Testis (tissue), 3 donors: ENCODE results near the gene TNNI2. TPM values are rescaled to one million over a fixed set of nuclear protein-coding genes. Genes with fewer than 3 reads are reported as not detected.

ENCODE experiments used
- DNase-seq: peaks from one replicate; pipeline ENCODE4 v3.0.0-alpha.2; 2019
- H3K27ac ChIP-seq, 2 donors: fragments of 200-600 bp; sonication (generic); one replicate each; pipeline ENCODE4 v1.5.1; 2019
- H3K27me3 ChIP-seq: fragments of 200-600 bp; sonication (generic); one replicate; pipeline ENCODE4 v1.5.1; 2019
- H3K36me3 ChIP-seq: fragments of 200-600 bp; sonication (generic); one replicate; pipeline ENCODE4 v1.5.1; 2017; ENCODE audit warnings: low read depth; ENCODE audit errors: missing control alignments
- H3K4me1 ChIP-seq: fragments of 200-600 bp; sonication (generic); one replicate; pipeline ENCODE4 v1.5.1; 2019
- H3K4me3 ChIP-seq, 2 donors: fragments of 200-600 bp; sonication (generic); one replicate each; pipeline ENCODE4 v1.5.1; 2017 to 2019
- H3K9me3 ChIP-seq: fragments of 200-600 bp; sonication (generic); one replicate; pipeline ENCODE4 v1.5.1; 2017
- POLR2A ChIP-seq: fragments of 450-650 bp; IDR thresholded peaks from one replicate; pipeline ENCODE4 v1.6.1; 2017; ENCODE audit warnings: antibody characterized with exemption, mild to moderate bottlenecking, moderate library complexity
- WGBS, 2 donors: methylation state at CpG; one replicate each; pipeline ENCODE4 v1.1.5; 2018; 5-methylcytosine and 5-hydroxymethylcytosine counted together
- intact Hi-C: fragments of 100-400 bp; cut with DNase I; formaldehyde crosslinking; loops from one replicate; pipeline ENCODE4 v1.15.1; 2023; ENCODE audit warnings: low total_unique reads
- polyA plus RNA-seq: library from polyadenylated mRNA; stranded (reverse); fragments of 350-450 nt; fragmentation: Illumina TruSeq; extraction: RNeasy Lipid Tissue Mini Kit (QIAGEN cat#74804); gene quantifications from one replicate; pipeline ENCODE4 v1.2.3, GENCODE V29; 2014; ENCODE audit warnings: low read depth, low replicate concordance; ENCODE audit not compliant: insufficient read depth
- total RNA-seq, 2 donors: library from RNA; depleted of rRNA; stranded (reverse); fragments of >200 nt; gene quantifications; one replicate each; pipeline ENCODE4 v1.2.3, GENCODE V29; 2016
- TF ChIP-seq, protein P1 (sequence below), 3 experiments: fragments of 450-650 bp in 2 of 3; fragments of 200-600 bp in 1 of 3; sonication (generic) in 1 of 3; IDR thresholded peaks; one replicate each; pipeline ENCODE4 v1.5.1; 2016 to 2019; ENCODE audit warnings: antibody characterized with exemption in 3 of 3, mild to moderate bottlenecking in 2 of 3, moderate library complexity in 1 of 3

TNNI2 gene
- total and polyA plus RNA-seq, 3 donors from 2014 or later = 8.6 TPM; not detected in 2

DNA sequence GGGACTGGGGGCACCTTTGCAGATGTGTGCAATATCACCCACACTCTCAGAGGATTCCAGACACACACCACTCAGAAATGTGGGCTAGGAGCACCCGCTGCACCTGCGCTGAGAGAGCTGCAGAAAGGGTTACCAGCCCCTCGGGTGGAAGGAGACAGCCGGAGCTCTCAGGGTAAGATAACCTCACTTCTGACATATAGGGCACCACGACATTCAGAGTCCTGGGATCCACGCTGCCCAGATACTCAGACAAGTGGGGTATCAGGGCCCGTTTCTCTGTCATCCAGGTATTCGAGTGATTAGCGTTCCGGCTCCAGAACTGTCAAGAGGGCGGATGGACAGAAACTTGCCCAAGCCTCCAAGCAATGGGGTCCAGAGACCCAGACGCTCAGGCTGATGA lies 10.2 kb upstream of the TNNI2 start:
- Histone ChIP-seq H3K27ac (no peak overlapping the region), H3K4me3 (no peak overlapping the region), H3K4me1 (peaks cover 21% of the 10 kb centered on the region), H3K9me3 (no peaks in the 10 kb centered on the region), H3K36me3 (no peaks in the 10 kb centered on the region), H3K27me3 (no peaks in the 10 kb centered on the region)
- intact Hi-C loops = no loop called here
- 81 to 92% methylated on average over 7 to 12 of the region's 12 CpGs for WGBS, 2 donors
- TF ChIP-seq, protein P1, sequence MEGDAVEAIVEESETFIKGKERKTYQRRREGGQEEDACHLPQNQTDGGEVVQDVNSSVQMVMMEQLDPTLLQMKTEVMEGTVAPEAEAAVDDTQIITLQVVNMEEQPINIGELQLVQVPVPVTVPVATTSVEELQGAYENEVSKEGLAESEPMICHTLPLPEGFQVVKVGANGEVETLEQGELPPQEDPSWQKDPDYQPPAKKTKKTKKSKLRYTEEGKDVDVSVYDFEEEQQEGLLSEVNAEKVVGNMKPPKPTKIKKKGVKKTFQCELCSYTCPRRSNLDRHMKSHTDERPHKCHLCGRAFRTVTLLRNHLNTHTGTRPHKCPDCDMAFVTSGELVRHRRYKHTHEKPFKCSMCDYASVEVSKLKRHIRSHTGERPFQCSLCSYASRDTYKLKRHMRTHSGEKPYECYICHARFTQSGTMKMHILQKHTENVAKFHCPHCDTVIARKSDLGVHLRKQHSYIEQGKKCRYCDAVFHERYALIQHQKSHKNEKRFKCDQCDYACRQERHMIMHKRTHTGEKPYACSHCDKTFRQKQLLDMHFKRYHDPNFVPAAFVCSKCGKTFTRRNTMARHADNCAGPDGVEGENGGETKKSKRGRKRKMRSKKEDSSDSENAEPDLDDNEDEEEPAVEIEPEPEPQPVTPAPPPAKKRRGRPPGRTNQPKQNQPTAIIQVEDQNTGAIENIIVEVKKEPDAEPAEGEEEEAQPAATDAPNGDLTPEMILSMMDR (IDR thresholded peaks at IDR 0.05) = no peak
- no peak for TF ChIP-seq POLR2A
- no peak for DNase-seq

DNA sequence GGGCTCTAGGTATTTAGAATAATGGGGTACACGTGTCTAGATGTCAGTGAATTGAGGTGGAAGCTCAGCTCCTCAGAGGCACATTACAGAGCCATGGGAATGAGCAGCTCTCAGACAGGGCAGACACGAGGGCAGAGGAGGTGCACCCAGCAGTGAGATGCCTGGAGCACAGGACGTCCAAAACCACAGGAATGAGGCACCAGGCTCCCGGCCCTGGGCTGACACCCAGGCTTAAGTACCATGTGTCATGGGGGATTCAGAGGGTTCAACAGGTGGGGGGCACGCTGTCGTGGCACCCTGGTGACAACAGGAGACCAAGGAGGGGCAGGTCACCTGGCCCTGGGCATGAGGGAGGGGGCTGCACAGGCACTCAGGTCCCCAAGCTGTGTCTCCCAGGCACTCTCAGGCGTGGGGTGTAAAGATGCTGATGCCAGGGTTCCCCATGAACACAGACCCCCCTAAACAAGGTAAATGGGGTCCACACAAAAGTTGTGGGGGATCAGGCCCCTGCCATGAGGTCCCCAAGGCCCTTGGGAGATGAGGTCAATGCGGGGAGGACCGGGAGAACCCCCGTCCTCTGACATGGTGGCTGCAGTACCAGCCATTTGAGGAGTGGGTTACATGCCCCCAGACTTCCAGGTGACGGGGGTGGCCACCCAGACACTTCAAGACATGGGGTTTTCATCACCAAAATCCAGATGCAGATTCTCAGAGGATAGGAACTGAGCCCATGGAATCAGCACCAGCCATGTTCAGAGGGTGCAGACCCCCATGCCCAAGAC lies 9.6 kb upstream of the TNNI2 start:
- no peak overlapping the region for H3K27ac ChIP-seq
- H3K36me3 ChIP-seq = no peaks in the 10 kb centered on the region
- no peaks in the 10 kb centered on the region for H3K27me3 ChIP-seq
- no peak for DNase-seq
- H3K4me3 ChIP-seq = no peak overlapping the region
- intact Hi-C loops = no loop called here
- H3K9me3 ChIP-seq = no peaks in the 10 kb centered on the region
- 81 to 83% methylated on average over 5 to 11 of the region's 11 CpGs for WGBS, 2 donors
- H3K4me1 ChIP-seq = peaks cover 21% of the 10 kb centered on the region
- TF ChIP-seq POLR2A = no peak

GRCh38 chr11:1830004-1830321 lies 8.8 kb upstream of the TNNI2 start:
- H3K4me3 ChIP-seq = no peak overlapping the region
- H3K27ac ChIP-seq = no peak overlapping the region
- no peaks in the 10 kb centered on the region for H3K27me3 ChIP-seq
- H3K36me3 ChIP-seq = no peaks in the 10 kb centered on the region
- no peak for TF ChIP-seq POLR2A
- TF ChIP-seq, protein P1 (IDR thresholded peaks at IDR 0.05) = no peak
- intact Hi-C loops = loop anchor here (5.0 to 10.0 kb wide), 3 partner anchors 138 to 325 kb away; no protein-coding TSS in a partner anchor
- WGBS, 2 donors = 65 to 81% methylated on average over 4 to 6 of the region's 6 CpGs
- H3K9me3 ChIP-seq = no peaks in the 10 kb centered on the region
- DNase-seq = no peak
- H3K4me1 ChIP-seq = peaks cover 19% of the 10 kb centered on the region

DNA sequence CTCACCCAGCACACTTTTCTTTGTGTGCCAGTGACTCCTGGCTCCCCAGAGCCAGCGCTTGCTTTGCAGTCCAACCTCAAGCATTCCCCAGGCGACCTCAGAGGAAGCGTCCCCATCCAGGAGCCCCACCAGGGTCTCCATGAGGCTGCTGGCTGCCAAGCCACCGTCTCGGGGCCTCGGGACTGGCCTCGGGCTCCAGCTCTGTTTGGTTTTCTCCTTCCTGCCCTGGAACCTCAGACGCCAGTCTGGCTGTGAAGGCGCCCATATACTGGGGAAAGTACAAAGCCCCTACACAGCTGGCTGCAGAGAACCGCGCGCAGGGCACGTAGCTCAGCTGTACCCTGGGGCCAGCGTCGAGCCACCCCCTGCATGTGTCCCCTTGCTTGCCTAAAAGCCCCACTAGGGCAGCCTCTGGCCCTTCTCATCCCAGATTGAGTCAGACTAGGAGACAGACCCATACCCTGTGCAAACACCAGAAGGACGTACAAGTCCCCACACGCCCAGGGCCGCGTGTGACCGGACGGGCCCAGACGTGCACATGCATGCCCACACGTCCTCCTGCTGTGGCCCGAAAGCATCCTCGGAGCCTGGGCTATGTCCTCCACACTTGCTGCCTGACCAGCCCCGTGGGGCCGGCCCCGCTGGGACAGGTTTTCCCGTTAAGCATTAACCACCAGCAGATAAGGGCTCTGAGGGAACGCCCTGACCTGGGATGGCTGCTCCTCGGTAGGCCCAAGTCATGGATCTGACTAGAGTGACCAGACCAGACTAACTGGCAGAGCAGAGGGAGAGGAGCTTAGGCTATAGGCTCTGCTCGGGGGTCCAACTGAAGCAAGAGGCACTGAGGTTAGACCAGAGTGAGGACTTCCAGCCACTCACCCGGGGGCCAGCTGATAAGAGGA lies 8.2 kb upstream of the TNNI2 start:
- Histone ChIP-seq H3K27me3 (no peaks in the 10 kb centered on the region), H3K9me3 (no peaks in the 10 kb centered on the region), H3K4me3 (no peak overlapping the region), H3K36me3 (no peaks in the 10 kb centered on the region), H3K27ac (no peak overlapping the region), H3K4me1 (peaks cover 17% of the 10 kb centered on the region)
- no peak for DNase-seq
- WGBS, 2 donors = 84 to 85% methylated on average over 12 to 33 of the region's 33 CpGs
- TF ChIP-seq, protein P1 (IDR thresholded peaks at IDR 0.05) = no peak
- TF ChIP-seq POLR2A = no peak
- intact Hi-C loops = loop anchor here (5.0 to 10.0 kb wide), 3 partner anchors 138 to 324 kb away; no protein-coding TSS in a partner anchor
